Psoas muscle (tissue), 8 donors: ENCODE measurements around the gene MRPS9. TPM values are rescaled to one million over a fixed set of nuclear protein-coding genes. Genes with fewer than 3 reads are reported as not detected.

ENCODE experiments used
- ATAC-seq, 4 donors: fragments of 200-7000 bp; cut with Tn5 transposase; one replicate each; pipeline ENCODE4 v1.9.1; 2020; ENCODE audit warnings: moderate library complexity in 3 of 4, mild to moderate bottlenecking in 2 of 4
- DNase-seq, 2 donors: peaks; one replicate each; pipeline ENCODE4 v3.0.0-alpha.2; 2020
- H3K27ac ChIP-seq: fragments of 200-600 bp; one replicate; pipeline ENCODE4 v1.8.0; 2022
- H3K27me3 ChIP-seq, 3 donors: fragments of 200-600 bp in 1 of 3; one replicate each; pipeline versions ENCODE4 v1.6.1 to v1.8.0; 2013 to 2022; ENCODE audit warnings: low read length in 2 of 3, mild to moderate bottlenecking in 2 of 3, moderate library complexity in 1 of 3; ENCODE audit not compliant: insufficient read depth in 3 of 3
- H3K36me3 ChIP-seq, 2 donors: fragments of 200-600 bp in 1 of 2; one replicate each; pipeline versions ENCODE4 v1.6.1 to v1.8.0; 2013 to 2022; ENCODE audit warnings: low read depth in 1 of 2, mild to moderate bottlenecking in 1 of 2, moderate library complexity in 1 of 2; ENCODE audit not compliant: insufficient read depth in 1 of 2
- H3K4me1 ChIP-seq: fragments of 200-600 bp; one replicate; pipeline ENCODE4 v1.8.0; 2022
- H3K4me3 ChIP-seq: fragments of 200-600 bp; one replicate; pipeline ENCODE4 v1.8.0; 2022; ENCODE audit warnings: mild to moderate bottlenecking
- H3K9me3 ChIP-seq: fragments of 200-600 bp; one replicate; pipeline ENCODE4 v1.8.0; 2022
- CTCF ChIP-seq: fragments of 200-600 bp; IDR thresholded peaks from one replicate; pipeline ENCODE4 v1.8.0; 2022; ENCODE audit warnings: antibody characterized with exemption
- WGBS, 3 donors: extraction: QIAGEN DNeasy Blood & Tissue Kit; methylation state at CpG; one replicate each; pipeline versions ENCODE4 v1.1.6 to v1.1.7; 2013; 5-methylcytosine and 5-hydroxymethylcytosine counted together
- intact Hi-C, 2 donors: fragments of 100-400 bp; cut with DNase I; formaldehyde crosslinking; loops; one replicate each; pipeline versions ENCODE4 v1.11.0 to v1.14.2; 2022
- polyA plus RNA-seq, 3 donors: library from polyadenylated mRNA; stranded (reverse); fragments of 200-250 nt; gene quantifications; one replicate each; pipeline ENCODE4 v1.2.3, GENCODE V29; 2013
- total RNA-seq, 4 donors: library from RNA; stranded (reverse); fragmentation: NEBNext Ultra II Directional in 2 of 4; extraction: Animal tissue kit (Norgen Biotek cat#: 25700) in 2 of 4; gene quantifications; one replicate each; pipeline versions ENCODE4 v1.2.1 to v1.2.4, GENCODE V29; 2021 to 2023
- donor health status: healthy with polysubstance abuse.
- donor health status: DM: no; HTN: no; CAD: no; lungs with moderate emphysema.
- donor health status: Bipolar disorder and iron deficiency.
- donor health status: healthy.
- donor health status: DM: yes; HTN: yes; CAD: no.
- donor health status: DM: no; HTN: no; CAD: no.
- donor health status: DM: no; HTN: no; CAD: no.
- donor health status: DM: yes; HTN: yes; CAD: no.

The MRPS9 gene
- total and polyA plus RNA-seq, 7 donors, result 41.3 to 62.4 (median 49.8) TPM

GRCh38 chr2:105034170-105034569 lies 3.7 kb upstream of the MRPS9 start:
- TF ChIP-seq CTCF, result no peak
- H3K9me3 ChIP-seq, result no peaks in the 10 kb centered on the region
- H3K27me3 ChIP-seq, result no peaks in the 10 kb centered on the region
- H3K36me3 ChIP-seq, result no peaks in the 10 kb centered on the region
- H3K27ac ChIP-seq, result no peak overlapping the region
- H3K4me1 ChIP-seq, result peaks cover 9% of the 10 kb centered on the region
- DNase-seq (no peak), ATAC-seq (no peak)
- 97 to 100% (median 100%) methylated on average over 1 of the region's 1 CpG for WGBS, 3 donors
- H3K4me3 ChIP-seq, result no peak overlapping the region
- intact Hi-C loops, result no loop called here

GRCh38 chr2:105038383-105039061 lies 653 bp downstream of the MRPS9 start:
- Histone ChIP-seq H3K9me3 (no peaks in the 10 kb centered on the region), H3K27me3 (no peaks in the 10 kb centered on the region), H3K4me3 (peak overlapping the region; percentile 86), H3K36me3 (no peaks in the 10 kb centered on the region), H3K4me1 (peaks cover 19% of the 10 kb centered on the region), H3K27ac (peak overlapping the region; percentile 80)
- peak in 3 of 4 donors; percentile 1 to 11 (median 9) for ATAC-seq
- intact Hi-C loops, result no loop called here
- no peak for DNase-seq
- no peak for TF ChIP-seq CTCF
- 2 to 5% (median 5%) methylated on average over 17 of the region's 17 CpGs for WGBS, 3 donors

GRCh38 chr2:105039559-105039958 lies 1.7 kb downstream of the MRPS9 start:
- Histone ChIP-seq H3K36me3 (no peaks in the 10 kb centered on the region), H3K27ac (no peak overlapping the region), H3K27me3 (no peaks in the 10 kb centered on the region), H3K4me3 (no peak overlapping the region), H3K9me3 (no peaks in the 10 kb centered on the region), H3K4me1 (peaks cover 19% of the 10 kb centered on the region)
- ATAC-seq, result no peak
- DNase-seq, result no peak
- intact Hi-C loops, result no loop called here
- no peak for TF ChIP-seq CTCF

- Histone ChIP-seq H3K27ac (no peak overlapping the region), H3K4me1 (peaks cover 11% of the 10 kb centered on the region), H3K9me3 (no peaks in the 10 kb centered on the region), H3K4me3 (no peak overlapping the region), H3K27me3 (no peaks in the 10 kb centered on the region), H3K36me3 (peaks cover 0 to 3% of the 10 kb centered on the region in 2 donors)
- WGBS, 3 donors, result 53 to 65% (median 60%) methylated on average over 2 of the region's 2 CpGs
- DNase-seq, result no peak
- no peak for TF ChIP-seq CTCF
- intact Hi-C loops, result no loop called here
- ATAC-seq, result no peak
These were observed 4.3 kb downstream of the MRPS9 start for GRCh38 chr2:105042189-105042588.

GRCh38 chr2:105052773-105053172 lies 14.9 kb downstream of the MRPS9 start:
- Histone ChIP-seq H3K27me3 (no peaks in the 10 kb centered on the region), H3K4me3 (no peak overlapping the region), H3K27ac (no peak overlapping the region), H3K4me1 (peaks cover 5% of the 10 kb centered on the region), H3K36me3 (peaks cover 0 to 24% of the 10 kb centered on the region in 2 donors), H3K9me3 (peaks cover 8% of the 10 kb centered on the region)
- ATAC-seq, result no peak
- intact Hi-C loops, result no loop called here
- TF ChIP-seq CTCF, result no peak
- WGBS, 3 donors, result 51 to 82% (median 62%) methylated on average over 1 of the region's 1 CpG
- no peak for DNase-seq
